DMS 273 treated with DMSO at 0.1 percent for 48 hours (cell line): ENCODE data around the gene JOSD1.
A peak's percentile ranks its signal among the peaks of the same experiment; 100 is the strongest.

ENCODE experiments used
- DNase-seq: peaks from one replicate; lab custom pipeline; 2025; lab: John Stamatoyannopoulos, UW

JOSD1 gene

GRCh38 chr22:38700789-38701628, at the start of gene JOSD1:
Gene JOSD1 (minus strand): TSS chr22:38700943. CDS start chr22:38699987, 956 bp downstream.
- DNase-seq, result peak; percentile 40

DNA sequence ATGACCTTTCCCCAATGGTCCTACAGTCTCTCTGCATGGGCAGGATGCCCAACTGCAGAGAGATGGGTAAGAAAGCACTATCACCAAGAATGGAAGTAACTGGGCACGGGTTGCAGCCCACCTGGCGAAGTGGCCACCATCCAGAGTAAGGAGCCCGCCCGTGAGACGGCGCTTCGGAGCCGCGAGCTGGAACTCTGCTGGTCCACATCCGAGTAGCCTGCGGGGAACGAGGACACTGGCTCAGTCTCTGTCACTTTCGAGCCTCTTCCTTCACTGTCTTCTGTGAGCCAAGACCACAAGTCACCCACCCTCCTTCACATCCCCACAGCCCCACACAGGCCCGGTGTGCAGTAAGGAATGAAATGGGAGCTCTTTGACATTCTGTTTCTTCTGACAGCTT, 49.4 kb upstream of the JOSD1 start:
- no peak for DNase-seq

GRCh38 chr22:38748487-38749136, 47.9 kb upstream of the JOSD1 start:
- no peak for DNase-seq

DNA sequence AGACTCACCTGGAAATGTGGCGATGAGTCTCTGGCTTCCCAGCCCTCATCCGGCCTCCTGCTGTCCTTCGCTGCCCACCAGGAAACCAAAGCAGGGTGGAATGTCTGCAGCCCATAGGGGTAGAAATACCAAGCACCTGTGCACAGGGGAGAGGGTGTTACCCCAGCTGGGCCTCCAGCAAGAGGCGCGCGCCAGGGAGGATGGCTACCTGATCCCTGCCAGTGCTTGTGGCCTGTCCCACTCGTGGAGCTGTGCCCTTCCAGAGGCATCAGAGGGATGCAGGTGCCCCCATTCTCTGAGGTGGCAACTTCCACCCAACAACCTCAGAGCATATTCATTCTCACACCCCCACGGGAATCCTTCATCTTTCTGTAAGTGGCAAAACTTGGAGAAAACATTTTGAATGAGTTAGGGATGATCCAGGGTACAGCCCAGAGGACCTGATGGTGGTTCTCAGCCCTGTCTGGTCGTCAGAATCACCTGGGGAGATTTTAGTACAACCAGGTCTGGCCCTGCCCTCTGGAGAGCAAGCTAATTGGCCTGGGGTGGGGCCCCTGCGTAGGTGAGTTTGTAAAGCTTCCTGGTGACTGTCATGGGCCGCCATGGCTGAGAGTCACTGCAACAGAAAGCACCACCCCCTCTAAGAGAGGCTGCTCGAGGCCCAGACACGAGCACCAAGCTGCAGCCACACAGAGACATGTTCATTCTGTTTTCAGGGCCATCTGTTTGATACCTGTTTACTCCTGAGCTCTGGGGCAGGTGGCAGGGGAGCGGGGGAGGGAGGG, 45.1 kb upstream of the JOSD1 start:
- no peak for DNase-seq

DNA sequence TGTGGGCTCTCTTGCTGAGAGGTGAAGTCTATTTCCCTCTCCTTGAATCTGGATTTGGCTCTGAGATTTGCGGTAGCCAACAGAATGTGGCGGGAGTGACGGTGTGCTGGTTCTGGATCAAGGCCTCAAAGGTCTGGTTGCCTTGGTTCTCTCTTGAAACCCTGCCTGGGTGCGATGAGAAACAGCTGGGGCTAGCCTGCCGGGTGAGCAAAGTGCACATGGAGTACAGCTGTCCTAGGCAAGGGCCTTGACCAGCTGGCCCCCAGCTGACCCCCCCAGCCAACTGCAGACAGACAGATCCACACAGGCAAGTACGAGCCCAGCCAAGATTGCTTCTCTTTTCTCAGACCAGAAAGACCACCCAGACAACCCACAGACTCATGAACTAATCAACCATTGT, 44.2 kb upstream of the JOSD1 start:
- DNase-seq, result no peak

GRCh38 chr22:38742176-38742942, 41.6 kb upstream of the JOSD1 start:
- no peak for DNase-seq

DNA sequence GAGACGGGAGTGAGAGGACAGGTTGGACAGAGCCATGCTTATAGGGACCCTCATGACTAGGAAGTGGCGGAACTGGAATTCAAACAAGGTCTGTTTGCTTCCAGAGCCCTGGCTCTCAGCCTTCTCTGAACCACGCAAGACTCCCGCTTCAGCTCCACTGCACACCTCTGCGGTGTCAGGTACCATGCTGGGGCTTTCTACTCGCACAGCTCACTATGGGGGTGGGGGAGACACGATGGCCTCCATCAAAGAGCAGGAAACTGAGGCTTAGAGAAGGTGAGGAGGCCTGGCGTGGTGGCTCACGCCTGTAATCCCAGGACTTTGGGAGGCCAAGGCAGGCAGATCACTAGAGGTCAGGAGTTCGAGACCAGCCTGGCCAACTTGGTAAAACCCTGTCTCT, 40.8 kb upstream of the JOSD1 start:
- no peak for DNase-seq

GRCh38 chr22:38741166-38741565, 40.4 kb upstream of the JOSD1 start:
- no peak for DNase-seq

DNA sequence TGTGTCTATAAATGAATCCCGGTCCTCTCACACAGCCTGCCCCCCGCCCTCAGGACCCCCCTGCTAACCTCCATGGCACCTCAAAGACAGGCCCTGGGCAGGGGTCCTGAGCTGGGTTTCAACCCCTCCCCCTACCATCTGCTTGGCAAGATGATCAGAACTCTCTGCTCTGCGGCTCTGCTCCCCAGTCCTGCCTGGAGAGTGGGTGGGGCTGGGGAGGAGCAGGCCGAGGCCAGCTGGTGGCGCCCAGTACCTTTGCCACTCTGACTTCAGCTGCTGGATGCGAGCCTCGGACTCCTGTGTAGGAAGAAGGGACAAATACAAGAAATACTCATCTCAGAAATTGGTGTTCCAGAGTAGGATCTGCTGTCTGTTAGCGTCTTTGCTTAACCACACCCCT, 40.0 kb upstream of the JOSD1 start:
- DNase-seq, result no peak

GRCh38 chr22:38740116-38740723, 39.5 kb upstream of the JOSD1 start:
- no peak for DNase-seq

DNA sequence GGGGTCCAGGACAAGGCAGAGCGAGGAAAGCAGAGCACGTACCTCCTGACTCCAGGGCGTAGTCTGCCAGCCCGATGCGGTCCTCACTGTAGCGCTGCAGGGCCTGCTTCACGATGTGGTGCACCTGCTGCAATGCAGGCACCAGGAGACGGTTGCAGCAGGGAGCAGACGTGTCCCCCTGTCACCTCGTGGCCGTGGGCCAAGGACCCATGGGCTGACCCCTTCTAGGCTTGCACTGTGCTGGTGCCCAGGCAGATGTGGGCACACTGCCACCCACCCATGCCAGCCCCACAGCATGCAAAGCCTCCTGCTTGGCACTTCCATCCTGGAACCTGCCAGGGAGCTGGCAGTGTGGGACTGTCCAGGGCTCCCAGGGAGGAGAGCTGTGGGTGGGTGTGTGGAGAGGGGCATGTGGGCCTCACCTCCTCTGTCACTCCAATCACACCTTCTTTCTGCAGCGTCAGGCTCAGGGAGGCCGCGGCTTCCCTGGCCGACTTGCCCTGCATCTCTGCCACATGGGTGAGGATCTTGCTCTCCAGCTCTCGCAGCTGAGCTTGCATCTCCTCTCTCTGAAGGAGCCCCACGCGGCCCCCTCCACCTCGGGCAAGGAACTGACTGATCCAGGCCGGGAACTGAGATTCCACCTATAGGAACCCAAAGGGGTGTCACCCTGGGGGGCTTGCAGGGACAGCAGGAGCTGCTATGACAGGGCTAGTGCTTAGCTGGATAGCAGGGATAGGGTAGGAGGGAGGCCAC, 38.7 kb upstream of the JOSD1 start:
- no peak for DNase-seq

GRCh38 chr22:38738475-38739070, 37.8 kb upstream of the JOSD1 start:
- no peak for DNase-seq

GRCh38 chr22:38737302-38738060, 36.7 kb upstream of the JOSD1 start:
- DNase-seq, result no peak

DNA sequence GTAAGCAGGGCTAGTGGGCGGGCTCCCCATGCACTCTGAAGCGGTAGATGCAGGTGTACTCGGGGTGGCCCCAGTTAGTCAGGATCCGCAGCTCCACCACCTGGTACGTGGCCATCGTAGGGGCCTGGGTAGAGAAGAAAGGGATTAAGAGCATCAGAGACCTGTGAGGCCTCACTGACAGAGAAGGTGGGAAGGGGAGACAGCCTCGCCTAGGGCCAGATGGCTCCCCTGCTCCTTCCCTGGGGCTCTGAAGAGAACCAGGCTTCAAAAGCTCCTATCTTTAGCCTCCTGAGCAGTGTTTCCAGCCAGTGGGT, 35.5 kb upstream of the JOSD1 start:
- no peak for DNase-seq

GRCh38 chr22:38735465-38736256, 34.9 kb upstream of the JOSD1 start:
- no peak for DNase-seq

GRCh38 chr22:38735126-38735464, 34.4 kb upstream of the JOSD1 start:
- no peak for DNase-seq

DNA sequence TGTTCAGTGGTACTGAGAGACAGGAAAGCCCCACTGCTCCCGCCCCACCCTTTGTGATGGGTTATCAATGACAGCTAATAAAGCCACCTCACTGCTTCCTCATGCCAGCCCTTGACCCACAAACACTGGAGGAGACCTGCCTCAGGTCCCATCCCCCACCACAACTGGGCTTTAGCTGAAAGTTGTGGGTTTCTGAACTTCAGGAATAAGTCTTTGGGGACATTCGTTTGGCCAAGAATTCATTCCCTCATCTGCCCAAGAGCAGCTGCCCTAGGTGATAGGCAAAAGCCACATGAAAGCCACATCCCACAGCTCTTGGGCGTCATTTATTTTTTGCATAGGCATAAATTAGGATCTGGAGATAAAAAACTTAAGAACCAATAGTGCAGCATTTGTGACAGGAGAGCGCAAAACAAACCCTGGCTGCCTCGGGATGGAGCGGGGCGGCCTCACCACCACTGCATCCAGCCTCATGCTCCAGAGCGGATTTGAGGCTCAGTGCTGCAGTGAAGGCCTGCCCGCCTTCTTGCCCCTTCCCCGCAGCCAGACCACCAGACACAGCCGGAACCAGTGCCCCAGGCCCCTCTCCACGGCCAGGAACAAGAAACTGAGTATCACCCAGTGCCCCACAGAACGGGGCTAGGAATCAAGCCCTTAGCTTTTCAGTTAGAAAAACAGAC, 33.8 kb upstream of the JOSD1 start:
- no peak for DNase-seq

GRCh38 chr22:38733724-38734381, 33.1 kb upstream of the JOSD1 start:
- peak; percentile 66 for DNase-seq
